Activated CD8-positive, alpha-beta memory T cell treated with anti-CD3 and anti-CD28 coated beads, Interleukin-2, amount 10 ng/mL, durations not matched to agents 7 days and 5 days (primary cell): Measurements from ENCODE around the gene ZNF804B. TPM values are rescaled to one million over a fixed set of nuclear protein-coding genes. Genes with fewer than 3 reads are reported as not detected.
"Not testable (repeated sequence)": the region's sequence is repeated elsewhere in the genome, so short reads cannot be mapped to it uniquely, and the experiment has no call there.

Experiments
- ATAC-seq: fragments of 150-1000 bp; cut with Tn5 transposase; one replicate; pipeline ENCODE4 v1.10.0; 2021; ENCODE audit warnings: moderate library complexity
- CTCF ChIA-PET: fragments of 350-600 bp; sonication (Branson Sonifier 250); formaldehyde crosslinking; loops from one replicate; lab custom pipeline; 2021; ENCODE audit warnings: antibody characterized with exemption; lab: Charles Lee
- DNase-seq: peaks from one replicate; pipeline ENCODE4 v3.0.0-alpha.2; 2020
- H3K27ac Mint-ChIP-seq: one replicate; pipeline ENCODE4 v1.8.0; 2021; ENCODE audit warnings: mild to moderate bottlenecking, mixed read lengths
- H3K27me3 Mint-ChIP-seq: one replicate; pipeline ENCODE4 v1.8.0; 2021; ENCODE audit warnings: mixed read lengths
- H3K36me3 Mint-ChIP-seq: one replicate; pipeline ENCODE4 v1.8.0; 2021; ENCODE audit warnings: mild to moderate bottlenecking, mixed read lengths
- H3K4me1 Mint-ChIP-seq: one replicate; pipeline ENCODE4 v1.8.0; 2021; ENCODE audit warnings: mixed read lengths
- H3K4me3 Mint-ChIP-seq: one replicate; pipeline ENCODE4 v1.8.0; 2021; ENCODE audit warnings: mild to moderate bottlenecking, moderate library complexity, mixed read lengths
- H3K9me3 Mint-ChIP-seq: one replicate; pipeline ENCODE4 v1.8.0; 2022; ENCODE audit warnings: low read depth, mixed read lengths
- total RNA-seq, 2 experiments: library from RNA; stranded (reverse); gene quantifications; one replicate each; pipeline ENCODE4 v1.2.3, GENCODE V29; 2021

ZNF804B gene
- total RNA-seq, 2 experiments from 2014 or later: not detected

GRCh38 chr7:89200758-89201157 lies 441.3 kb downstream of the ZNF804B start:
- Mint-ChIP-seq H3K36me3 (no peaks in the 10 kb centered on the region), H3K27ac (no peak overlapping the region), H3K9me3 (peaks cover 3% of the 10 kb centered on the region), H3K27me3 (no peaks in the 10 kb centered on the region), H3K4me1 (no peaks in the 10 kb centered on the region), H3K4me3 (no peak overlapping the region)
- CTCF ChIA-PET: no interaction called here
- no peak for ATAC-seq
- DNase-seq: no peak

- Mint-ChIP-seq H3K27ac (no peak overlapping the region), H3K36me3 (no peaks in the 10 kb centered on the region), H3K4me3 (no peak overlapping the region), H3K4me1 (no peaks in the 10 kb centered on the region), H3K27me3 (no peaks in the 10 kb centered on the region), H3K9me3 (peaks cover 9% of the 10 kb centered on the region)
- CTCF ChIA-PET: no interaction called here
- DNase-seq: no peak
- no peak for ATAC-seq
Observed at GRCh38 chr7:89223900-89224395, 464.4 kb downstream of the ZNF804B start.

GRCh38 chr7:89228688-89229171 lies 469.2 kb downstream of the ZNF804B start:
- ATAC-seq, H3K4me3 Mint-ChIP-seq, H3K4me1 Mint-ChIP-seq, H3K36me3 Mint-ChIP-seq, H3K27ac Mint-ChIP-seq, H3K27me3 Mint-ChIP-seq, CTCF ChIA-PET, DNase-seq, H3K9me3 Mint-ChIP-seq: not testable (repeated sequence)

- H3K4me1 Mint-ChIP-seq: no peaks in the 10 kb centered on the region
- CTCF ChIA-PET: no interaction called here
- no peak overlapping the region for H3K4me3 Mint-ChIP-seq
- H3K36me3 Mint-ChIP-seq: no peaks in the 10 kb centered on the region
- ATAC-seq (no peak), DNase-seq (no peak)
- no peak overlapping the region for H3K27ac Mint-ChIP-seq
- H3K9me3 Mint-ChIP-seq: no peaks in the 10 kb centered on the region
- no peaks in the 10 kb centered on the region for H3K27me3 Mint-ChIP-seq
Observed at GRCh38 chr7:89238156-89238555, 478.7 kb downstream of the ZNF804B start.

GRCh38 chr7:89246196-89246595 lies 486.7 kb downstream of the ZNF804B start:
- Mint-ChIP-seq H3K9me3 (peaks cover 3% of the 10 kb centered on the region), H3K4me3 (no peak overlapping the region), H3K4me1 (no peaks in the 10 kb centered on the region), H3K27ac (no peak overlapping the region), H3K36me3 (no peaks in the 10 kb centered on the region), H3K27me3 (no peaks in the 10 kb centered on the region)
- DNase-seq (no peak), ATAC-seq (no peak)
- CTCF ChIA-PET: no interaction called here

GRCh38 chr7:89247207-89247606 lies 487.7 kb downstream of the ZNF804B start:
- ATAC-seq (no peak), DNase-seq (no peak)
- no peak overlapping the region for H3K27ac Mint-ChIP-seq
- no peaks in the 10 kb centered on the region for H3K4me1 Mint-ChIP-seq
- H3K9me3 Mint-ChIP-seq: peaks cover 4% of the 10 kb centered on the region
- no peak overlapping the region for H3K4me3 Mint-ChIP-seq
- CTCF ChIA-PET: no interaction called here
- no peaks in the 10 kb centered on the region for H3K27me3 Mint-ChIP-seq
- no peaks in the 10 kb centered on the region for H3K36me3 Mint-ChIP-seq

- Mint-ChIP-seq H3K27ac (no peak overlapping the region), H3K4me1 (no peaks in the 10 kb centered on the region), H3K4me3 (no peak overlapping the region), H3K9me3 (no peaks in the 10 kb centered on the region), H3K27me3 (no peaks in the 10 kb centered on the region), H3K36me3 (no peaks in the 10 kb centered on the region)
- CTCF ChIA-PET: no interaction called here
- DNase-seq (no peak), ATAC-seq (no peak)
Observed at GRCh38 chr7:89259085-89259484, 499.6 kb downstream of the ZNF804B start.

GRCh38 chr7:89264126-89264525 lies 504.6 kb downstream of the ZNF804B start:
- H3K4me3 Mint-ChIP-seq: no peak overlapping the region
- H3K27ac Mint-ChIP-seq: no peak overlapping the region

GRCh38 chr7:89265631-89266030 lies 506.1 kb downstream of the ZNF804B start:
- H3K9me3 Mint-ChIP-seq: peaks cover 5% of the 10 kb centered on the region
- H3K4me3 Mint-ChIP-seq: no peak overlapping the region
- DNase-seq (no peak), ATAC-seq (no peak)
- no peaks in the 10 kb centered on the region for H3K27me3 Mint-ChIP-seq
- no peaks in the 10 kb centered on the region for H3K4me1 Mint-ChIP-seq
- no peak overlapping the region for H3K27ac Mint-ChIP-seq
- CTCF ChIA-PET: no interaction called here
- H3K36me3 Mint-ChIP-seq: no peaks in the 10 kb centered on the region

More at GRCh38 chr7:89264126-89264525, 504.6 kb downstream of the ZNF804B start:
- Mint-ChIP-seq H3K36me3 (no peaks in the 10 kb centered on the region), H3K9me3 (peaks cover 5% of the 10 kb centered on the region), H3K4me1 (no peaks in the 10 kb centered on the region), H3K27me3 (no peaks in the 10 kb centered on the region)
- DNase-seq (no peak), ATAC-seq (no peak)
- CTCF ChIA-PET: no interaction called here

GRCh38 chr7:89283302-89283701 lies 523.8 kb downstream of the ZNF804B start:
- DNase-seq: no peak
- H3K36me3 Mint-ChIP-seq: no peaks in the 10 kb centered on the region
- H3K4me1 Mint-ChIP-seq: no peaks in the 10 kb centered on the region
- no peak overlapping the region for H3K27ac Mint-ChIP-seq
- CTCF ChIA-PET: interaction anchor here (1.0 kb wide), 1 partner anchor 277 kb away, joined by 3 read pairs; no protein-coding TSS in a partner anchor
- ATAC-seq: no peak
- H3K4me3 Mint-ChIP-seq: no peak overlapping the region
- no peaks in the 10 kb centered on the region for H3K27me3 Mint-ChIP-seq
- H3K9me3 Mint-ChIP-seq: peaks cover 8% of the 10 kb centered on the region

GRCh38 chr7:89308535-89308934 lies 549.0 kb downstream of the ZNF804B start:
- Mint-ChIP-seq H3K27me3 (no peaks in the 10 kb centered on the region), H3K27ac (no peak overlapping the region), H3K4me3 (no peak overlapping the region), H3K4me1 (no peaks in the 10 kb centered on the region), H3K9me3 (peaks cover 5% of the 10 kb centered on the region), H3K36me3 (no peaks in the 10 kb centered on the region)
- CTCF ChIA-PET: no interaction called here
- DNase-seq: no peak
- ATAC-seq: no peak

- H3K27ac Mint-ChIP-seq: no peak overlapping the region
- no peaks in the 10 kb centered on the region for H3K36me3 Mint-ChIP-seq
- H3K9me3 Mint-ChIP-seq: peaks cover 9% of the 10 kb centered on the region
Observed at GRCh38 chr7:89311886-89312285, 552.4 kb downstream of the ZNF804B start.

GRCh38 chr7:89312551-89312950 lies 553.1 kb downstream of the ZNF804B start:
- Mint-ChIP-seq H3K27me3 (no peaks in the 10 kb centered on the region), H3K27ac (no peak overlapping the region), H3K9me3 (peaks cover 11% of the 10 kb centered on the region), H3K36me3 (no peaks in the 10 kb centered on the region), H3K4me3 (no peak overlapping the region), H3K4me1 (no peaks in the 10 kb centered on the region)
- ATAC-seq (no peak), DNase-seq (no peak)
- CTCF ChIA-PET: no interaction called here

More at GRCh38 chr7:89311886-89312285, 552.4 kb downstream of the ZNF804B start:
- CTCF ChIA-PET: no interaction called here
- Mint-ChIP-seq H3K27me3 (no peaks in the 10 kb centered on the region), H3K4me3 (no peak overlapping the region), H3K4me1 (no peaks in the 10 kb centered on the region)
- ATAC-seq (no peak), DNase-seq (no peak)

- CTCF ChIA-PET: no interaction called here
- Mint-ChIP-seq H3K27me3 (no peaks in the 10 kb centered on the region), H3K27ac (no peak overlapping the region), H3K9me3 (peaks cover 11% of the 10 kb centered on the region), H3K4me3 (no peak overlapping the region), H3K4me1 (no peaks in the 10 kb centered on the region), H3K36me3 (no peaks in the 10 kb centered on the region)
- no peak for DNase-seq
- no peak for ATAC-seq
Observed at GRCh38 chr7:89316584-89317251, 557.2 kb downstream of the ZNF804B start.
